Germinal center (tissue), 1 donor: Measurements from ENCODE around the gene LOXL4.

Experiments
- DNase-seq: peaks from one replicate; pipeline ENCODE4 v3.0.0; 2012; ENCODE audit warnings: mixed read lengths, low spot score

LOXL4 gene

DNA sequence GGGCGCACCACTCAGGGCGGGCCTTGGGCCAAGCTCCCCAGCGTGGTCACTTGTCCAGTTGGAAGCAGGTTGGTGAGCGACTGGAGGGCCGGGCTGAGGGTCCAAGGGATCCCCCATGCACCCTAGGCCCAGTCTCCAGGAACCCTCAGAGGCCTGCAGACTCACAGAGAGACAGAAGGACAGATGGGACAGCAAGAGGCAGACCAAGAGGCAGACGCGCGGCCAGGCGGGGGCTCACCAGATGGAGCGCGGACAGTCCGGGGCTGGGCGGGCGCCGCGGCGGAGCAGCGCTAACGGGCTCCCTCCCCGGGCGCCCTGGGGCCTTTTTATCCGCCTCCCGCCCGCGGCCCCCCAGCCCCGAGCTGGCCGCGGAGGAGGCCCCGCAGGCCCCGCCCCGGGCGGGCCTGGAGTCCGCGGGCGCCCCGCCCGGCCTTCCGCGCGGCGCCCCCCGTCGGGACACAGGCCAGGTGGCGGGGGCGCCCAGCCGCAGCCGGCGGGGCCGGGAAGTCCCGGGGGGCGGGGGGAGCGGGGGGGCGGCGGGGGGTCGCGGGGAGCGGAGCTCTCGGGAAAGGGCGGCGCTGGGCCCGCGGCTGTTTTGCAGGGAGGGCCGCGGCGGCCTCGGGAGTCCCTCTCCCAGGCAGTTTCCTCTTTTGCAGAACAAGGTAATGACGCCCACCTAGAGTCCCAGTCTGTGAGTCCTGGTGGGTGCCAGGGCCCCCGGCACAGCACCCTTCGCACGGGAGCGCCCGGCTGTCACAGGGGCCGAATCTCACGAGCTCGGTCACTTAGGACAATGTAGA lies at the start of gene LOXL4:
TSS of gene LOXL4 (minus strand) at position 301 of the 800 bp plus-strand sequence. CDS start 5,175 bp downstream, outside the sequence.
- peak; percentile 51 for DNase-seq

GRCh38 chr10:98316661-98317060 lies 48.7 kb upstream of the LOXL4 start:
- DNase-seq, result no peak

- no peak for DNase-seq
These were observed 48.2 kb upstream of the LOXL4 start for GRCh38 chr10:98316170-98316569.

DNA sequence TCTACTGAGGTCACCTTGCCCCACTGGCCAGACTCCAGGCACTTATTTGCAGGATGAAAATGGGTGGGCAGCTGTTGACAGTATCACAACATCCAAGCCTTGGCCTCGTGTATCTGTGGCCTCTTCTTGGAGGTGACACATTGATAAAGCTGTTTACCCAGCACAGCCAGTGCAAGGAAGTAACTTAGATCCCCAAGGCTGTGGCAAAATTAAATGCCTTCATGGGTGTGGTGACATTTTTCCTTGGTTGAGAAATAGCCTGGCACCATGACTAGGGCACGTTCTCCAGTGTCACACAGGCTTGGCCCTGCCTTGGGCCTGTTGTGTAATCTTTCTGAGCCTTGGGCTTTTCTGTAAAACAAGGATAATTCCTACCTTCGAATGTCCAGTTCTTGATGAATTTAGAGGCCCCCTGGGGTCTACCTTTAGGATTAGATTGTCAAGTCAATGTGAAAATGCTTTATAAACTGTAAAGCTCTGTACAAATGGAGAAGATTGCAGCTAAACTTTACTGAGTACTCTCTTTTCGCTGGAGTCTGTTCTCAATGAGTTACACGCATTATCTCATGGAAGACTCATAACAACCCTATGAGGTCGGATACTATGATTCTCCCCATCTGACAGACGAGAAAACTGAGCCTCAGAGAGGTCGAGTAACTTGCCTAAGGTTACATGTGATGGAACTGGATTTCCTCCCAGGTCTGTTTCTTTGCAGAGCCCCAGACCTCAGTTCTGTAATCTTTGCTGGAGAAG lies 46.7 kb upstream of the LOXL4 start:
- DNase-seq, result no peak

DNA sequence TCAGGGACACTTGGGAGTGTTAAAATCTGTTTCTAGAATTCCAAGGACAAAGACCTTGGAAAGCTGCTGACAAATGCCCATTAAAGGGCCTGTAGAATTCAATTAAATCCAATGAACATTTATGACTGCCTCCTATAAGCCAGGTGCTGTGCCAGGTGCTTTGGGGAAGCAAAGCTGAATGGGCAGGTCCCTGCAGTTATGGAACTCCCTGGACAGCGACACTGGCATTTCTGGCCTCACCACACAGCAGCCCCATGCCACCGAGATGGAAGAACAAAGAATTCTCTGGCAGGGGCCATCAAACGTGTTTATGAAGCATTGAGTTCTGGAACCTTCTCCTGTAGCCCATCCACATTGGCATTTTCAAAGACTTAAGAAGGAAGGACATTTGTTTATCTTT lies 45.6 kb upstream of the LOXL4 start:
- no peak for DNase-seq

- no peak for DNase-seq
These were observed 44.8 kb upstream of the LOXL4 start for GRCh38 chr10:98312822-98313221.

DNA sequence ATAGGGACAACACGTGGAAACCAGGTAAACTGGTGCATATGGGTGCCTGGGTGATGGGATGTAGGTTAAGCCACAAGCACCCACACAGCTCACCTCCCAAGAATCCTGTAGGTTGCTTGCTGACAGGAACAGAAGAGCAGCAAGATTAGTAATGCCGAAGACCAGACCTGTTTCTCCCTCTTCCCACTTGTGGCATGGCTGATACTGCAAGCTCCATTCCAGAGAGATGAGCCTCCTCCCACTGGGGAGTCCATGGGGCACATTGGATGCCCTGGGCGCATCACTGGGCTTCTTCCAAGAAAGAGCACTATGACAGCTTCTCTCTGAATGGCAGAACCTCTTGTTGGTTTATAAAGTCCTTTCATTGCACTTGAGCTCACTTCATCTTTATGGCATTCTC lies 44.4 kb upstream of the LOXL4 start:
- no peak for DNase-seq

DNA sequence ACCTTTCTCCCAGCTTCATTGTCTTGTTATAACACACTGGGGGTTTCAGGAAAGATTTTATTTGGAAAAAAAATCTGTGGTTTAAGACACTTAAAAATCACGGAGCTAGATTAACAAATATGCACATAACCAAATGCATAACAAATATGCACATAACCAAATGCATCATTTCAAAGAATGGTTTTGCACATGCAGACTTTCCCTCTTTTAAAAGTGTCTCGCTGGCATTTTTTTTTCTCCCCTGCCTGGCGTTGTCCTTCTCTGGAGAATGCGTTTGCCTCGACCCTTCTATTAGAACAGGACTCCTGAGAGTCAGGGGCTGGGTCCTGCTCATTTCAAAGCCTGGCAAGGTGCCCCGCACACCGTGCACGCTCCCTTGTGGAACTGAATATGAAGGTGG lies 42.7 kb upstream of the LOXL4 start:
- DNase-seq, result no peak

DNA sequence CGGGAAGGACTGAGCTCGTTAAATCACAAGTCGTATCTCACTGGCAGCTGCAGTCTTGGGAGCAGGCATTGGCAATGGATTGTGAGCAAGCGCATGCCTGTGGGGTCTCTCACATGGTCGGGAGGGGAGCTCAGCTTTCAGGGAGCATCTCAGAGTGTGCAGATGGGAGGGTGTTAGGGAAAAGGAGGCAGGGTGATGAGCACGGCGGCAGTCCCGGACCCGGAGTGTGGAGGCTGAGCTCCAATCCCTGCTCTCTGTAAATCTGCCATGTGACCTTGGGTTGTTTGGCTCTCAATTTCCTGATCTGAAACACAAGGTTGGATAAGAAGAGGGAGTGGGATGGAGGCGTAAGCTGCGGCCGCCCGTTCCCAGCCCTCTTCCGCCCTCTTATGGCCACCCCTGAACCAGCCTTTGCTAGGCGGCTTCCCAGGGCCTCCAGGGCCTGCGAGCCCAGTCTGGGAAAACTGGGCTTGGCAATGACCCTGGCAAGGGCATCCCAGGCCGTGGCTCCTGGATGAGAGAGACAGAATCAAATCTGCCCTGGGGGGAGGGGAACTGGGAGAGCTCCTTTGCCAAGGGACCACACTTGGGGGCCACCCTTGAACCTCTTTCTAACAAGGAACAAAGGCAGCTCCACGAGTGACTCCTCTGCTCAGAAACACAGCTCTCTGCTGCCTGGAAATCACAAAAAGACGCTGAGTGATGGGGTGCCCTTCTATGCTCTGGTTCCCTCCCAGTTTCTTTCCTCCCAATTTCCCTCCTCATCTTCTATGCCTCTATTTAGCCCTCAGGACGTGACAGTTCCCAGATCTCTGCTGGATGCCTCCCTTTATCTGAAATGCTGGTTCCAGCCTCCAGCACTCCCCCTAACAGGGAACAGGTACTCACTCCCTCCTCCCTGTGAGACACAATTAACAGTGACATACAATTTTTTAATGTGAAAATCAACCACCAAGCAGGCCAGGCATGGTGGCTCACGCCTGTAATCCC lies 41.7 kb upstream of the LOXL4 start:
- DNase-seq, result peak; percentile 32

DNA sequence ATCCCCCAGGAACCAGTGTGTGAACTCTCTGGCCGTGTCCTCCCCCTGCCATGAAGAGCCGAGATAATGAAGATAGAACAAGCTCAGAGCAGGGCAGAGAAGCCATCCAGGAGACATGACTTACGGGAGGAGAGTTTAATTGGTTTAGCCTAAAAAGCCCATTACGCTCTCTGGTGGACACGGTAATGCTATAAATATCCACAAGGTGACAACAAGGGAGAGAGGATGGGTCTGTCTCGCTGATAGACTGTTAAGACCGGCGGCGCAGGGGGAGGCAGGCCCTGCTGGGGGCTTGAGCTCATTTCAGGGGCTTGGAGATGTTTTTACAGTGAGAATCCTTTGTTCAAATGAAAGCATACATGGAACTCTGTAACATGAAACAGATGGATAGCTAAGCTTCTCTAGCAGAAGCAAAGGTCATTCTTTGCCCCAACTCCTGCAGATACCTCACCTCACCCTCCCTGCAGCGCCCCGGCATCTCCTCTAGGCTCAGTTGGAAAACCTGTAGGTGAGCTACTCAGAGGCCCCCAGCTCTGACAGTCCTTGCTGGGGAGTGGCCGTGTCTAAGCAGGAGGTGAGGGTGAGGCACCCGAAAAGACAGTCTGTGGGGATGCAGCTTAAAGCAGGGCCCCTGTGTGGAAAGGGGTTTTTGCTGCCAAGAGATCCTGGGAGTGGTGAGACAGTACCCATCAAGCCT lies 40.8 kb upstream of the LOXL4 start:
- no peak for DNase-seq

DNA sequence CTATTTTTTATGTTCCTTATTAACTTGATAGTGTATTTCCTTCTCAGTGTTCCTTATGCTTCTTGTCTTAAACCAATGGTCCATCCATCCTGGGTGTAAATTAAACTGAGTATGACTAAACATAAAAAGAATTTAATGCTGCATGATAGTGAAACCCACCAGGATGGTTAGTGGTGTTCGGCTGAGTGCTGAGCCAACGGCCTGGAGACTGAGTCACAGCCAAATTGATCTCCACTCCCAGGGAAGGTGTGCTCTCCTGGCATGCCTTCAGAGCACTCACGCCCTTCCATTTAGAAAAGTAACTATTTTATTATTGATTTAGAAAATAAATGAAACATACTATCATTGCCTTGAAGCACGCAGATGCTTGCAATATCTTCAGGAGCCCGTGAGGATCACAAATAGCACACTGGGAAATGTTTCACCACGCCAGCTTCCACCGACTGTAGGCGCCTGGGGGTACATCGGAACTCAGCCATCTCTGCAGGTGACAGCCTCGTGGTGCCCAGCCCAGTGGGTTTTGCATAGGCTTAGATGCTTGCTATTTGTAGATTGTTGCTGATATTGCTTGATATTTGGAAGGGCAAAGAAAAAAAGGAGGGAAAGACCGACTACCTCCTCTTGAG lies 40.0 kb upstream of the LOXL4 start:
- no peak for DNase-seq

- no peak for DNase-seq
These were observed 38.5 kb upstream of the LOXL4 start for GRCh38 chr10:98306501-98306900.

DNA sequence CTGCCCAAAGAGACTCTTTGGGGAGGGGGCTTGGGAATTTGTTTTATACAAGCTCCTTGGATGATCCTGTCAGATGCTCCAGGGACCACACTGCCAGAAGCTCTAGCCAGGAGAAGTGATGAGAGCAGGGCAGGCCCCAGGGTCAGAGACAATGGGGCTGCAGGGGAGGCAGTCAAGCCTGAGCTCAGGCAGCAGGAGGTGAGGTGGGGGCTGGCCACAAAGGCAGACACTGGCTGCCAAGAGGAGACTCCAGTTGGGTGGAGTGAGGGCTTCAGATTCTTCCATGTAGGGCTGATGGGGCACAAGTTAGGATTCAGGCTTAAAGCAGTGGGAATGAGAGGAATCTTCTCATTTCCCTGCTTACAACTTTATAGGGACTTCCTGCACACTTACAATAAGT lies 35.6 kb upstream of the LOXL4 start:
- DNase-seq, result no peak

DNA sequence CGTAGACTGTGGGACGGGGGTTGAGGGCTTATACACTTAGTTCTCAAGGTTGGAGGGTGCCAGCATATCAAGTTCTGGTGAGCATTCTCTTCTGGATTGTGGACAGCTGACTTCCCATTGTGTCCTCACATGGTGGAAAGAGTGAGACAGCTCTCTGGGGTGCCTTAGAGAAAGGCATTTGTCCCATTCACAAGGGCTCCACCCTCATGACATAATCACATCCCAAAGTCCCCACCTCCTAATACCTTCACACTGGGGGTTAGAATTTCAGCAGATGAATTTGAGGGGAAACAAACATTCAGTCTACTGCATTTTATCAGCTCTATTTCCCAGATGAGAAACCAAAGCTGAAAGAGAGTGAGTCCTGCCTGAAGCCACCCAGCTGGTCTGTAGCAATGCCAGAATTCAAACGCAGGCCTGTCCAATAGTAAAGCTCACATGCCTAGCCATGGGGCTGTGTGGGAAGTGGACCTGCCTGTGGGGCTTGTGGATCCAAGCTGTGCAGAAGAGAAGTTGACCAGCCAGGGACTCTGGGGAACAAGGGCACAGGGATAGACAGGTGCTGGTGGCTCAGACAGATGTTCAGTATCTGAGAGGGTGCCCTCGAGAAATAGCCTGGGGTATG lies 34.9 kb upstream of the LOXL4 start:
- no peak for DNase-seq

GRCh38 chr10:98301664-98302319 lies 33.8 kb upstream of the LOXL4 start:
- DNase-seq, result no peak

DNA sequence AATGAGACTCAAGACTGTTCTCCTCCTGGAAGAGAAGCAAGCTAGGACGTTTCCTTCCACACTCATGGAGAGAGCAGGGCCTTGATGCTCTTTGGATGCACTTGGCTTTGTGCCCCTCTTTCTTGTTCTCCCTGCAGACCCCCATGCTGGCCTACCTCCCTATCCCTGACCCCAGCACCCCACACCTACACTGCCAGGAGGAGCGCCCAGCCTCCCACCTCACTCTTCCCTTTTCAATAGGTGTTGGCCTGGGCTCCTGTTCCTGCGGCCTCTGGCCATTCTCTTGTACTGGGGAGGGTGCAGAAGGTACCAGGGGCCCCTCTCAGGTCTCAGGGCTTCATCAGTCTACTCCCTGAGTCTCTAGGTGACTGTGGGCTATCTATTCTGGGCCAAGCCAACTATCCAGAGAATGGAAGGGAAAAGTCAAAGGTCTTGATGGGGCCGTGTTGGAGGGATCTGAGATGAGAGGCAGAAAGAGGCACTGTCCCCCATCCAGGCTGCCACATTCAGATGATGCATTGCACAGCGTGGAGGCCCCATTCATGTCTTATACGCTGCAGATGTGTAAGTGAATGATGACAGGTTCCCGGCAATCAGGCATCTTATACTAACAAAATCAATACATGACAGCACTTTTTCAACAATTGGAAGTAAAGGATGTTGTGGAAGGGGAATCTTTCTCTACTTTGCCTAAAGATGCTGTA lies 32.7 kb upstream of the LOXL4 start:
- no peak for DNase-seq

DNA sequence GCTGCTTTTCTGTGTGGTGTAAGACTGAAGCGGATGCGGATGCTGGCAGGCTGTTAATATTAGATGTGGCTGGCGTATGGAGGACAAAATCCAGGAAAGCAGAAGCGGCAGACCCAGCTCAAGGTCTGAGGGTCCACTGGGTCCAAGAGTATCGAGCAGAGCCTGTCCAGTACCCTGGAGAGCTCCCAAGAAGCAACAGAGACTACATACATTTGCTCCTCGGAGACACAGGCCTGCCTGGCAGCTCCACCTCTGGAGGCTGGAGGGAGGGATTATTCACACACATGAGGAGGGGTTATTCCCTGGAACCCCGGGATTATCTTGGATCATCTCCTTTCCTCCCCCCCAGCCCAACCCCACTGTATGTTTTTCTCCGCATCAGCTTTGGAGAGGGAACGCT lies 31.3 kb upstream of the LOXL4 start:
- DNase-seq, result no peak

GRCh38 chr10:98296524-98296923 lies 28.5 kb upstream of the LOXL4 start:
- no peak for DNase-seq

- no peak for DNase-seq
These were observed 27.9 kb upstream of the LOXL4 start for GRCh38 chr10:98295907-98296306.
